Stimulated activated CD4-positive, alpha-beta T cell treated with anti-CD3 and anti-CD28 coated beads, Interleukin-2, amount 100 ng/mL, for 48 hours (primary cell): ENCODE measurements around the gene RELN.
"Not testable (repeated sequence)": the region's sequence is repeated elsewhere in the genome, so short reads cannot be mapped to it uniquely, and the experiment has no call there.

Experiments
- DNase-seq, 2 donors: peaks; one replicate each; pipeline ENCODE4 v3.0.0-alpha.2; 2020

RELN gene

DNA sequence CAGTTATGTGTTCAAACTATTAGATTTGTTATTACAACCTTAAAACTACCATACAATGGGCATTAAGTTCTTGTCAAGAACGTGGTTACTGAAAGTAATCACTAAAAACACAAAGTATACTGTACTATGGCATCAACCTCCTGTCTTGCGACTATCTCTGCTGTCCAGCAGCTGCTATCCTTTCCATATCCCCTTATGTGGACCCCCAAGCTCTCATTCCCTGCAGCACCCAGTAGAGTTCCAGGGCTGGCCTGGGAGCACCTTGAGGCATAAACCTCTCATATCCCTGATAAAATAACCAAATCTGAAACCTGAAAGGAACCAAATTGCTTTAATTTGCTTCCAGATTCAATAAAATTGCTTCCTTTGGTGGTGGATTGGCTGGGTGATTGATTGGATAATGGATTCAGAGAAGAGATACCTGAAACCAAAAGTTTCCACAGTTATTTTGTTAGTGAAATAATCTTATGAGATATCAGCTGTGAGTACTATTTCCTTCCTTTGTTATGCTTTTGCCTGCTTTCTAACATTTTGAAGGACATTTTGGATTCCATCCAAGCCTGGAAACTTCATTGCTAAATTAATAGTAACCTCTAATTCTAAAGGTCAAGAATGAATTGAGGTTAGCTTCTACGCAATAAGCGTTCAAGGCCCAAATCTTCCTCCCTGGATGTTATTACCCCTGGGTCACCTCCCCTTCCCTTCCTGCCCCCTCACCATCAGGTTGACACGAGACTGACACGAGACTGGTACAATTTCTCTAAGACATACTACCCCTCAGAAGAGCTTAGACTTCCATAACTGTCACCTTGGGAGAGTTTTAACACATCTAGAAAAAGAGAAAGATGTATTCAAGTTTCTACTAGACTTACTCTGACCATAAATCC, 48.8 kb downstream of the RELN start:
- no peak for DNase-seq

DNA sequence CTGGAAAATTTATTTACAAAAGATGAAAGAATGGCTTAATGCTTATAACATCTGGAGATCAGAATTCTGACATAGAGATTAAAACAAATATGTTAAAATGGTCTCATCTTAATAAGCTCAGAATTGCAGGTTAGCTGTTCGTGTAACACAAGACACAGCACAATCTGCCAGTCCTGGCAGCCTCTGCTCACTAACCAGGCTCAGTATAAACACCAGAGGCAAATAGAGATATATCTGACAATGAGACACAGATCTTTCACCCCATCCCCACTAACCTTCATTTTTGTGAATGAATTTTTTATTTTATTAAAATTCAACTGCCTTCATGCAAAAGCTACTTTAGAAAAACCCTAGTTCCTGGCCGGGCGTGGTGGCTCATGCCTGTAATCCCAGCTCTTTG, 51.8 kb downstream of the RELN start:
- DNase-seq, result no peak

GRCh38 chr7:103936558-103936957, 52.9 kb downstream of the RELN start:
- no peak for DNase-seq

DNA sequence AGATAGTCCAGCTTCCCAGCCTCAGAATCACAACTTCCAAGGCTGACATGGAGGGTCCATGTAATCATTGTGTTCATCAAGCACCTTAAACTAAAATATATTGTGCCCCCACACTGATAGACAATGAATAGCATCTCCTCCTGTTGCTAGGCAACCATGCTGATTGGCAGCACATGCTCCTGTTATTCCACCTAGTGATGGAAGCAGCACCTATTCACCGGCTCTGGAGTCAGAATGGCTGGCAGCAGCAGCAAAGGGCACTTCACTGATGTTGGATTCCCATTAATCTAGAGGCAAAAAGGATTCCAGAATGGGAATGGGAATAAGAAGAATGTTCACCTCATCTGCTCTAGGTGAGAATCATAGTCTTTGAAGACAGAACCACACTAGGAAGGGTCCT, 55.0 kb downstream of the RELN start:
- no peak for DNase-seq

- DNase-seq, result no peak
Measured at GRCh38 chr7:103932389-103932788, 57.1 kb downstream of the RELN start.

DNA sequence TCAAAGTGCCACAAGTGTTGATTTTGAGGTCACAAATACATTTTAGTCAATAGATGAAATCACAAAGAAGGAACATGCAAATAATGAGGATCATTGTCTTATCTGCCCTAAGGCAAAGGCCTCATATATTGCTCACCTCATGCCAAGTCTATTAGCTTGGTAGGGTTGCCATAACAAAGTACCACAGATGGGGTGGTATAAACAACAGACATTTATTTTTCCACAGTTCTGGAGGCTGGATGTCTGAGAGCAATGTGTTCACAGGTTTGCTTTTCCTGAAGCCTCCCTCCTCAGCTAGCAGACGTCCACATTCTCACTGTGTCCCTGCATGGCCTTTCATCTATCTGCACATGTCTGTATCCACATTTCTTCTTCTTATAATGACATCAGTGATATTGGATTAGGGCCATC, 59.6 kb downstream of the RELN start:
- no peak for DNase-seq

DNA sequence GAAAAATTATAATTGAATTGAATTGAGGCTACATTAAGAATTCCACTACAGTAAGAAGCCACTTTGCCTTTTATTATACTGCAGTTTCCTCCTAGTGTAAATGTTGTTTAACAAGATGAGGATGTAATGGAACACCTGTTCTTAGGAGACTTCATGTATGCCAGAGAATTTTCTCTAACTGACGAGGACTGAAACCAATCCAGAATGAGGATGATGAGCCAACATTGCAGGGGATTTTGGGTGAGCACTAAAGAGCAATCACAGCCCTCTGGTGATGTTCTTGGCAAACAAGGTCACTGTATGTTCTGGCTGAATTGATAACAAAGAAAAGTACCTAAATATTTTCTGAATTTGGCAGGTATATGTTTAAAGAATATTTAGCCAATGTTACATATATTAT, 60.9 kb downstream of the RELN start:
- no peak for DNase-seq

GRCh38 chr7:103924184-103924583, 65.3 kb downstream of the RELN start:
- no peak for DNase-seq

DNA sequence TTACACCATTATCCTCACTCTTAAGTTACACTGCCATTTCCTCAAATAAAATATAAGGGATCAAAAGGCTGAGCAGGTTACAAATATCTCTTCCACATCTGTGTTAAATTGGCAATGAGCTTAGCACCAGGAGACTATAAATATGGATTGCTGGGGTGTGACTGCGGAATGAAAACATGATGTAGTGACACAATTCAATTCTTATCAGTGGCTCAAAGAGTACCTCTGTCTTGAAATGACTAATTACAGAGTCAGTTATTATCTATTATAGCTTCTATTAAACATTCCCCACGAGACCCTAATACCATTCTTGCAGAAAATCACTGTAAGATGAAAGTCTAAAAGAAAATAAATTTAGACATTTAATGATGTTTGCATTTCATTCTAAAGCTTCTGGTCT, 67.1 kb downstream of the RELN start:
- DNase-seq, result no peak

GRCh38 chr7:103921692-103922091, 67.8 kb downstream of the RELN start:
- DNase-seq, result no peak

- no peak for DNase-seq
Measured at GRCh38 chr7:103919272-103919868, 70.1 kb downstream of the RELN start.

- no peak for DNase-seq
Measured at GRCh38 chr7:103918631-103919271, 70.7 kb downstream of the RELN start.

GRCh38 chr7:103915680-103916357, 73.6 kb downstream of the RELN start:
- no peak for DNase-seq

DNA sequence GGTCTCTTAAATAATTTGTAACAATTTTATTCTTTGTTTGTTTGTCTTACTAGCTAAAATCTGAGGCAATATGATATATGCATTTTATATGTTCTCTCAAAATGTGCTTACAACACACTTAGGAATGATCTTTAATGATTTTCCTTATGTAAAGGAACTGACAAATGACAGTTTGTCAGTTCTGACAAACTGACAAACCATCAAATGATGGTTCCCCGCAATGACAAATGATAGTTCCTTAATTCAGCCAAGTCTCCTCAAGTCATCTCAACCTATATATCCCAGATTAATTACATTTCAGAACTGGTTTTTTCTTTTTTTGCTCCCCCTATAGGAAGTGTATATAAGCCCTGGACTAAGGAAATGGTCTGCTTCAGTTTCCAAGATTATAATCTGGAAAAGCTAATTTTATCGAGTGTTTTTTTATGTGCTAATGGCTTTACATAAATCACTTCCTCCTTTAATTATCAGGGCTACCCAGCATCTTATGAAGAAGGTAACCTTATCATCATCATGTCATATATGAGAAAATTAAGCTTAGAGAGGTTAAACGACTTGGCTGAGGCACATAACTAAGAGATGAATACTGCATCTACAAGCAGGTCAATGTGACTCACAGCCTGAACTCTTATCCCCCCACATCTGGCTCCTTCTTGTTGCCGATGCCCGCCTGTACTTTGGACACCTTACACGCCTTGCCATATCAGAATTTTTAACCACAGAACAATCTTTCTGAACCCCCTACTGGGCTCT, 75.1 kb downstream of the RELN start:
- no peak for DNase-seq

GRCh38 chr7:103912891-103913605, 76.4 kb downstream of the RELN start:
- DNase-seq, result no peak

- DNase-seq, result not testable (repeated sequence)
Measured at GRCh38 chr7:103911015-103911414, 78.4 kb downstream of the RELN start.

GRCh38 chr7:103905997-103906396, 83.5 kb downstream of the RELN start:
- DNase-seq, result no peak

DNA sequence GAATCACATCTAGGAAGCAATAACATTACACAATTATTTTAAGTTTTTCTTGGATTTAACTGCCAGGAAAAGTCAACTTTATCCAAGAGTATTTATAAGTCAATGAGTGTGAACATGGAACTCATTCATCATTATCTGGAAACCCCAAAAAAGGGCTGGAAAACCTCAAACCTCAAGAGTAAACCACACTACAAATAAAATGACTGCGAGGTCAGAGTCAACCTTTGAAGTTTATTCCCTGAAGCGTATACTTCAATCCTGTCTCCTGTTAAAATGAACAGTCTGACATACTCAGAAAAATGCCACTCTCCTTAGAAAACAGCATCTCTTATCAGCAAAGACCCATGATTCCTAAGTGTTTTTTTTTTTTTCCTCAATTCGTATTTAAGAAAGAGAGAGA, 86.5 kb downstream of the RELN start:
- DNase-seq, result no peak

DNA sequence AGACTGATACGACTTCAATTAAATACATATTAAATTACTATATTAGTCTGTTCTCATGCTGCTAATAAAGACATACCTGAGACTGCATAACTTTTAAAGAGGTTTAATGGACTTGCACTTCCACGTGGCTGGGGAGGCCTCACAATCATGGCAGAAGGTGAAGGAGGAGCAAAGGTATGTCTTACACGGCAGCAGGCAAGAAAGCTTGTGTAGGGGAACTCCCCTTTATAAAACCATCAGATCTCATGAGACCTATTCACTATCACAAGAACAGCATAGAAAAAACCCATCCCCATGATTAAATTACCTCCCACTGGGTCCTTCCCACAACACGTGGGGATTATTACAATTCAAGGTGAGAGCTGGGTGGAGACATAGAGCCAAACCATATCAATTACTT, 92.6 kb downstream of the RELN start:
- not testable (repeated sequence) for DNase-seq

DNA sequence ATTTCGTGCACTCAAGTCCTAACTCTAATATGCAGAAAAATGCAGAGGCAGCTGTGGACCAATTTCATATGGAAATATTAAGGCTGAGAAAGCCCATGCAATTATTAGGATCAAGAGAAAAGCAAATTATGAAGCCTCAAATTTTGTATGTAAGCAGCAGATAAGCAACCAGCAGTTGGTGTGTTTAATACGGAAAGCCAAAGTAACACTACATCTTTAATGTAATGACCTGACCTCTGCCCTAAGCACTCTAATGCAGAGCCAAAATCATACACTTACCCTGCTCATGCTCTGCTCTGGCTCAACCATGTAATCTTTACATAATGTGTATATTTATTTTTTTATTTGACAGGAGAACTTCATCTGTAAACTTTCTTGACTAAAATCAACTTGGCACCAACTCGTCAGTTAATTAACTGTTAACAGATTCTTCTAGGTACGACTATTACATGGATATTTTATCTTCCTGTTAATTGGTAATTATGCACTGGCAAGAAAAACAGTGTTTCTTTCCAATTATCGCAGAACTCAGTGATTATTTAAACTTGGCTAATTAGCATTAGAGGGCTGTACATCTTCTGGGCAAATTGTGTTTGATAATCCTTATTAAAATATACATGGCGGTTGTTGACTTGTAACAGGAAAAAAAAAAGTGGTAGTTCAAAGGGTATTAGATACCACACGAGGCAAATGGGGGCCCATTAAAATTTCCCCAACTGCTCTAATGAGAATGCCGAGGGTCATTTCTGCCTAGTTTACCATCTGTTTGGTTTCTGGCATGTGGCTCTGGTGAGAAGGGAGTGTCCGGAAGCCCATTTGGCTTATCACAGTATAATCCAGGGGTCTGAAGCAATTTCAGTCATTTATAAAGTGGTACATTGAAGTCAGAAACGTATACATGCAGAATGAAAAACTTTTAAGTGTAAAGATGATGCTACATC, 94.5 kb downstream of the RELN start:
- DNase-seq, result no peak

DNA sequence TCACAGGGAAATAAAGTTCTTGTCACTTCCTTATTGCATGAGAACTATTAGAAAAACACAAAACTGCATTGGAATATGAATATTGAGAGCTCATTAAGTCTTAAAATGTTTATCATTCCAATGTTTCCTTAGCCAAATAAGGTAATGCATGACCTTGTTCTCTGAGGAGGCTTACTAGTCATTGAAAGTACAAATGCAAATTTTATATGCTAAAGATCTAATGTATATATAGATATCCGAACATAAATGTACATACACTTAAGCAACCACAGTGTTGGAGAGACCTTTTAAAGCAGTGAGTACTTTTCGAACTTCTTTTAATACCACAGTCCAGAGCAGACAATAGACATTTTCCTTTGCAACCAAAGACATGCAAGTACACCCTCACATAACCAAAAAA, 96.1 kb downstream of the RELN start:
- DNase-seq, result no peak
